ENCODE data around the gene FILIP1L. TPM values are rescaled to one million over a fixed set of nuclear protein-coding genes. Genes with fewer than 3 reads are reported as not detected.

Gene FILIP1L
- total RNA-seq, result 1.4 and 1.5 TPM in 2 replicates

GRCh38 chr3:100114413-100115030, at the start of gene FILIP1L:
Gene FILIP1L (minus strand): TSS chr3:100114501.
- H3K4me1 Mint-ChIP-seq, result no peaks in the 10 kb centered on the region
- CTCF ChIA-PET, result no interaction called here
- DNase-seq, result no peak

GRCh38 chr3:100163787-100164186, 49.5 kb upstream of the FILIP1L start:
- H3K4me1 Mint-ChIP-seq, result no peaks in the 10 kb centered on the region
- DNase-seq (no peak), ATAC-seq (ENCODE audit: low read depth) (no peak)
- ChIA-PET CTCF (no interaction called here), POLR2A (no interaction called here)
- no peaks in the 10 kb centered on the region for H3K9me3 Mint-ChIP-seq
- TF ChIP-seq, protein P1, sequence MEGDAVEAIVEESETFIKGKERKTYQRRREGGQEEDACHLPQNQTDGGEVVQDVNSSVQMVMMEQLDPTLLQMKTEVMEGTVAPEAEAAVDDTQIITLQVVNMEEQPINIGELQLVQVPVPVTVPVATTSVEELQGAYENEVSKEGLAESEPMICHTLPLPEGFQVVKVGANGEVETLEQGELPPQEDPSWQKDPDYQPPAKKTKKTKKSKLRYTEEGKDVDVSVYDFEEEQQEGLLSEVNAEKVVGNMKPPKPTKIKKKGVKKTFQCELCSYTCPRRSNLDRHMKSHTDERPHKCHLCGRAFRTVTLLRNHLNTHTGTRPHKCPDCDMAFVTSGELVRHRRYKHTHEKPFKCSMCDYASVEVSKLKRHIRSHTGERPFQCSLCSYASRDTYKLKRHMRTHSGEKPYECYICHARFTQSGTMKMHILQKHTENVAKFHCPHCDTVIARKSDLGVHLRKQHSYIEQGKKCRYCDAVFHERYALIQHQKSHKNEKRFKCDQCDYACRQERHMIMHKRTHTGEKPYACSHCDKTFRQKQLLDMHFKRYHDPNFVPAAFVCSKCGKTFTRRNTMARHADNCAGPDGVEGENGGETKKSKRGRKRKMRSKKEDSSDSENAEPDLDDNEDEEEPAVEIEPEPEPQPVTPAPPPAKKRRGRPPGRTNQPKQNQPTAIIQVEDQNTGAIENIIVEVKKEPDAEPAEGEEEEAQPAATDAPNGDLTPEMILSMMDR (IDR thresholded peaks at IDR 0.05), result no peak
- no peak overlapping the region for H3K27ac Mint-ChIP-seq
- H3K36me3 Mint-ChIP-seq (ENCODE audit: low read depth), result peaks cover 35% of the 10 kb centered on the region
- intact Hi-C loops (cut with micrococcal nuclease), result no loop called here
- no peaks in the 10 kb centered on the region for H3K27me3 Mint-ChIP-seq
- H3K4me3 Mint-ChIP-seq, result no peak overlapping the region

More at GRCh38 chr3:100114413-100115030, at the start of gene FILIP1L:
- intact Hi-C loops (cut with micrococcal nuclease), result no loop called here
- Mint-ChIP-seq H3K36me3 (ENCODE audit: low read depth) (peaks cover 2% of the 10 kb centered on the region), H3K27me3 (no peaks in the 10 kb centered on the region), H3K27ac (no peak within 1 kb of the TSS), H3K4me3 (no peak within 1 kb of the TSS), H3K9me3 (no peaks in the 10 kb centered on the region)
- no peak for ATAC-seq (ENCODE audit: low read depth)
- TF ChIP-seq, protein P1 (IDR thresholded peaks at IDR 0.05), result no peak
- POLR2A ChIA-PET, result no interaction called here

DNA sequence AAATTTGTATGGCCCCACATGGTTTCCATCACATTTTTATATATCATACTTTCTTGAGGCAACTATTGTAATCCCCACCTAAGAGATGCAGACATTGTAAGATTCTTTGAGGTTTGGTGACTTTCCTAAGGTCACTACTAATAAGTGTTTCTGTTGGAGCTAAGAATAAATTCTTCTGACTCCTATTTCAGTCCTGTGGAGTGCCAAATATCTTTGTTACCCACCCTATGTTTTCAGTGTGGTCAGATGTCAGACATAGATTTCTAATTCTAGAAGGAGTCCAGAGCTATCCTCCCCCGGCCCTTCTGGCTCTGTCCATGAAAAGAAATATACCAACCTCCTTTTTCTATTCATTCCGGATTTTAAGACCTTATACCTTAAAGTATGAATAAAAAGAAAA, 46.2 kb upstream of the FILIP1L start:
- DNase-seq, result no peak
- H3K4me1 Mint-ChIP-seq, result no peaks in the 10 kb centered on the region
- H3K27ac Mint-ChIP-seq, result no peak overlapping the region
- intact Hi-C loops (cut with micrococcal nuclease), result no loop called here
- peaks cover 7% of the 10 kb centered on the region for H3K9me3 Mint-ChIP-seq
- H3K36me3 Mint-ChIP-seq (ENCODE audit: low read depth), result peaks cover 40% of the 10 kb centered on the region
- ChIA-PET POLR2A (no interaction called here), CTCF (no interaction called here)
- TF ChIP-seq, protein P1 (IDR thresholded peaks at IDR 0.05), result no peak
- no peak for ATAC-seq (ENCODE audit: low read depth)
- no peaks in the 10 kb centered on the region for H3K27me3 Mint-ChIP-seq
- no peak overlapping the region for H3K4me3 Mint-ChIP-seq

GRCh38 chr3:100159331-100160153, 45.2 kb upstream of the FILIP1L start:
- Mint-ChIP-seq H3K36me3 (ENCODE audit: low read depth) (peaks cover 44% of the 10 kb centered on the region), H3K27me3 (no peaks in the 10 kb centered on the region), H3K4me3 (no peak overlapping the region), H3K9me3 (peaks cover 13% of the 10 kb centered on the region), H3K4me1 (no peaks in the 10 kb centered on the region), H3K27ac (no peak overlapping the region)
- intact Hi-C loops (cut with micrococcal nuclease), result no loop called here
- POLR2A ChIA-PET, result no interaction called here
- CTCF ChIA-PET, result no interaction called here
- DNase-seq (no peak), ATAC-seq (ENCODE audit: low read depth) (no peak)
- TF ChIP-seq, protein P1 (IDR thresholded peaks at IDR 0.05), result no peak

DNA sequence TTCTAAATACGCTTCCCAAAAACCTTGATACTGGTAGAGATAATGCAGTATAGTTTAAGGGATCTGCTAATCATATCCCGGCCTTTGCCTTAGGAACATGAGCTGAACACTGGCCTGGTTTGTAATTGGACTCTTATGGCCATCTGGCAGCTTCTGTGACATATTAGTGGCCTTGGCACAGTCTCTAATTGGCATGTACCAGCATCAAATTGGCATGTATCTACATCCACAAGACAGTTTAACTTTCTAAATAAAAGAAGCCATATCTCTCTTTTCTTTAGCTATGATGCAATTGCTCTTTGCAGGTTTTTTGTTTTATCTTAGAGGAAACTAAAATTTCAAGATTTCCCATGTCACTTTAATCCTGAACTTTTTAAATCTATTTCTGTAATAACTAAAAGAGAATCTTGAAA, 44.6 kb upstream of the FILIP1L start:
- Mint-ChIP-seq H3K9me3 (peaks cover 13% of the 10 kb centered on the region), H3K4me3 (no peak overlapping the region), H3K27me3 (no peaks in the 10 kb centered on the region), H3K36me3 (ENCODE audit: low read depth) (peaks cover 44% of the 10 kb centered on the region), H3K27ac (no peak overlapping the region), H3K4me1 (no peaks in the 10 kb centered on the region)
- CTCF ChIA-PET, result no interaction called here
- intact Hi-C loops (cut with micrococcal nuclease), result no loop called here
- TF ChIP-seq, protein P1 (IDR thresholded peaks at IDR 0.05), result no peak
- POLR2A ChIA-PET, result no interaction called here
- ATAC-seq (ENCODE audit: low read depth) (no peak), DNase-seq (no peak)
